CD4-positive, alpha-beta T cell treated with Interleukin-17A for 4 hours (primary cell): Measurements from ENCODE around the gene NRGN.
"Not testable (repeated sequence)": the region's sequence is repeated elsewhere in the genome, so short reads cannot be mapped to it uniquely, and the experiment has no call there.

Experiments
- DNase-seq: peaks from one replicate; pipeline ENCODE4 v3.0.0-alpha.2; 2020; ENCODE audit warnings: mixed read lengths

The NRGN gene

GRCh38 chr11:124759266-124760204 is 19.8 kb downstream of the NRGN start:
- DNase-seq = peak; percentile 11

GRCh38 chr11:124760205-124760652 is 20.5 kb downstream of the NRGN start:
- no peak for DNase-seq

GRCh38 chr11:124760806-124761205 is 21.1 kb downstream of the NRGN start:
- DNase-seq = no peak

- no peak for DNase-seq
These were observed 21.8 kb downstream of the NRGN start for GRCh38 chr11:124761301-124762104.

GRCh38 chr11:124762105-124762623 is 22.4 kb downstream of the NRGN start, which contains the start of gene ESAM:
Gene ESAM (minus strand): TSS chr11:124762290. CDS start chr11:124762154, 136 bp downstream.
- peak; percentile 80 for DNase-seq

GRCh38 chr11:124762624-124763155 is 22.9 kb downstream of the NRGN start:
- no peak for DNase-seq

- DNase-seq = peak; percentile 93
These were observed 23.6 kb downstream of the NRGN start for GRCh38 chr11:124763156-124763947.

- DNase-seq = no peak
These were observed 26.4 kb downstream of the NRGN start for GRCh38 chr11:124766156-124766555.

- no peak for DNase-seq
These were observed 29.2 kb downstream of the NRGN start for GRCh38 chr11:124768914-124769313.

GRCh38 chr11:124769806-124770774 is 30.3 kb downstream of the NRGN start:
- DNase-seq = no peak

- DNase-seq = not testable (repeated sequence)
These were observed 31.2 kb downstream of the NRGN start for GRCh38 chr11:124770959-124771358.

- DNase-seq = no peak
These were observed 37.3 kb downstream of the NRGN start for GRCh38 chr11:124776865-124777645.

GRCh38 chr11:124778281-124778680 is 38.5 kb downstream of the NRGN start:
- DNase-seq = no peak

- no peak for DNase-seq
These were observed 39.8 kb downstream of the NRGN start for GRCh38 chr11:124779568-124779967.

- DNase-seq = no peak
These were observed 43.3 kb downstream of the NRGN start for GRCh38 chr11:124783002-124783401.

- no peak for DNase-seq
These were observed 44.3 kb downstream of the NRGN start for GRCh38 chr11:124784051-124784450.

GRCh38 chr11:124788521-124788920 is 48.8 kb downstream of the NRGN start:
- no peak for DNase-seq

- DNase-seq = no peak
These were observed 52.0 kb downstream of the NRGN start for GRCh38 chr11:124791626-124792341.
